ENCODE results near the gene VGF.
"Not testable (repeated sequence)": the region's sequence is repeated elsewhere in the genome, so short reads cannot be mapped to it uniquely, and the experiment has no call there.

Gene VGF

DNA sequence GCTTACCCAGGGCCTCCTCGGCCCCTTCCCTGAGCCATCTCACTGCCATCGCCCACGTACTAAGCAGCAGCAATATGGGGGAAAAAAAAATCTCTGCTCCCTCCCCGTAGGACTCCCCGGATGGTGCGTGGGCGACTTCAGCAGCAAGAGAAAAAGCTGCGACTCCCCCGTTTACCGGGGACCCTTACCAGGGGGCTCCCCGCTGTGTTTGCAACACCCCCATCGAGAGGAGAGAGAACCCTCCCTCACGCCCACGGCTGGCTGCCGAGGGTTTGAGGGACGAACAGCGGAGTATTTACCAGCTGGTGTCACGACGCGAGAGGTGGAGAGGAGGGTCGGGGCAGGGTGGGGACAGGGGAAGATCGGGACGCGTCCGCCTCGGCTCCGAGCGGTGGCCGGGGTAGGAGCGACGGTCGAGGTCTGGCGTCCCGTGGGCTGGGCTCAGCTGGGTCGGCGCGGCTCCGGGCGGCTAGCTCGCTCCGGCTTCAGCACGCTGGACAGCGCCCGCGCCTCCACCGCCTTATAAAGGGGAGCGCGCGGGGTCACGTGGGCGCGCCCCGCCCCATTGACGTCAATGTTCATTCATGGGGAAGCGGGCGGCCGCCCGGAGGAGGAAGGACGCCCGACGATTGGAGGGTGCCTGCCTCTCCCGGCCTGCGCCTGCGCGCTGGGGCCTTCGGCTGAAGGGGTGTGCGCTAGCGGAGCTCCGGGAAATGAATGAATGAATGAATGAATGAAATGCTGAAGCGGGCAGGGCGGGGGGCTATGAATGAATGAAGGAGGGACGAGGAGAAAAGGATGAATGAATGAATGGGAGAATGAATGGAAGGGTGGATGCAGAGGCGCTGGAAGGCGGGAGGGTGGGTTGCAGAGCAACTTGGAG, at the start of gene VGF:
Gene VGF (minus strand): TSS at position 495 of the 883 bp plus-strand sequence. CDS start 726 bp downstream, outside the sequence.
- DNase-seq: peak; percentile 80 to 94

DNA sequence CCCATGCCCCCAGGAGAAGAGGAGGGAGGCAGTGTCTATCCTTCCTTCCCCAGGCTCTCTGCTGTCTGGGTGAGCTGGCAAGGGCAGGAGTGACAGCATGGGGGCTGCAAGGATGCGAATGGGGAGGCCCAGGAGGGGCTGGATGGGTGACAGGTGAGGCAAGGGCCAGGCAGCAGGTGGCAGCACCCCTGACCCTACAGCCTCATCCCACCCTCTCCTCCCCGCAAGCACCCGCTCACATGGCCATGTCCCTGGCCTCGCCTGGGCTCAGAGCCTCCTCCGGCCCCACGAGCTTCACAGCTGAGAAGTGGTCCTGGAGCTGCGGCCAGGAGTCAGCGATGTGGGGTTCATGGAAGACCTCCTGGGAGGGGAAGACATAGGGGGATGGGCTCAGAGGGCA, 46.6 kb upstream of the VGF start:
- DNase-seq: no peak

DNA sequence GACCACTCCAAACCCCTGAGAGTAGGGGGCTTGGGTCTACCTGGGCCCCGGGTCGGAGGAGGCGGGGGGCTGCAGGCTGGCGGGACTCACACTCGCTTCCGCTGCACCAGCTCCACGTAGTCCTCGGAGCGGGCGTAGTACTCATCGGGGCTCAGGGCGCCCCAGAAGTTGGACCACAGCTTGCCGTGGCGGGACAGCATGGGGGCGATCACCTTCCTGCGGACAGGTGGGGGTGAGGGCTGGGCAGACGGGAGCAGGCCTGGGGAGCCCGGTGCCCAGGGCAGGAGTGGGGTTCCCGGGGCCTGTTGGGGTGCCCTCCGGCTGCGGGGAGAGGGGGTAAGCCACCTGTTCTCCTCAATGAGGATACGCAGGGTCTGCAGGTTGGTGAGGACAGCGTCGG, 46.1 kb upstream of the VGF start:
- no peak for DNase-seq

DNA sequence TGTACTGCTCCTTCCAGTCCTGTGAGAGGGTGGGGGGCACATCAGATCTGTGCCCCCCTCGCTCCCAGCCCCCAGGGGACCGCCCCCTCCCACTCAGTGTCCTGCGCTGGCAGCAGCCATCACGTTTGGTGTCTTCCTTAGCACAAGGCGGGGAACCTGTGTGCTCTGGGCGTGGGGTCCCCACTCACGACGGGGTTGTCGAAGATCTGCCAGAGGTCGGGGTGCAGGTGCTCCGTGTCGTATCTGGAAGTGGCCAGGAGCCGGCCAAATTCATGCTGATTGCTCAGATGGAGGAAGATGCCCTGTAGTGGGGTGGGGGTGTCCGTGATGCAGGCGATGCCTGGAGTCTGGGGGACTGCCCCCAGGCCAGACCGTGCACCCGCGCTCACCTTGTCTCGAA, 44.8 kb upstream of the VGF start:
- DNase-seq: no peak

DNA sequence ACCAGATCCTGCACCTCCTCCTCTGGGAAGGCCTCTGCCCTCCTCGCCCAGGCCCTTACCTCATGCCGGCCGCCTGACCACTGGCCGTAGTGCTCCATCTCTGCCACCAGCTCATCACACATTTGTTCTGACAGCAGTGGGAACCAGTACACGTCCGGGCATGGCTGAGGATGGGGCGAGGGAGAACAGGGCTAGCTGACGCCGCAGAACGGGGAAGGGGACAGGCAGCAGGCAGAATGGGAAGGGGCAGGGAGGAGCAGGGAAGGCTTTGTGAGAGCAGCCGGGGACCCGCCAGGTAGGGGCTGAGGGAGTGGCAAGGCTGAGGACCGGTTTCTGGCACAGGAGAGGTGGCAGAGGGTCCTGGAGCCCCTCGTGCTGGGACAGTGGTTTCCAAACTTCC, 43.4 kb upstream of the VGF start:
- DNase-seq: no peak

DNA sequence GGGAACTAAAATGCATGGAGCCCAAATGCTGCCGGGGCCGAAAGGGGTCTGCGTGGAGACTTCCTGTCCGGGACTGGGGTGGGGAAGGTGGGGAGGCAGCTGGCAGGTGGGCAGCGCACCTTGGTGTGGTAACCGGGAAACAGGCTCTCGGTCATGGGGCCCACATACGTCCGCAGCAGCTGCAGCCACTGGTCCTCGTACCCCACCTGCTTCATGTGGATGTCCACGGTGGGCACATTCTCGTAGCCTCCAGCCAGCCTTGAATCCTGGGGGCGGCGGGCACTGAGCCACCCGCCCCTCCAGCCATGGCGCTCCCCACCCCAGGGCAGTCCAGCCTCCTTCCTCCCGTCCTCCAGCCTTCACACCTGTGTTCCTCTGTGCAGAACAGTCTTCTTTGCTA, 42.1 kb upstream of the VGF start:
- no peak for DNase-seq

DNA sequence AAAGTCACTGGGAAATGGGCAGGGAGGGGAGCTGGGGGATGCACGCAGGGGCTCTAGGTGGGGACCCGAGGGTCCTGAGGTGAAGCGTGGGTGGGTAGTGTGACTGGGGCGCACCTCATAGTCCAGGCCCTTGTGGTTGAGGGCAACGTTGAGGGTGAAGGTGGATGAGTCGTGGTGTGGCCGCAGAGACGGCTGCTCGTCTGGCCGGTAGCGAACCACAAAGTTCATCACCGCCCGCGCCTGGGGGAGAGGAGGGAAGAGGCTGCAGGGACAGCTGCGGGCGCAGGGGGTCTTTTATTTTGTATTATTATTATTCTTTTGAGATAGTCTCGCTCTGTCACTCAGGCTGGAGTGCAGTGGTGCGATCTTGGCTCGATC, 41.3 kb upstream of the VGF start:
- DNase-seq: no peak

DNA sequence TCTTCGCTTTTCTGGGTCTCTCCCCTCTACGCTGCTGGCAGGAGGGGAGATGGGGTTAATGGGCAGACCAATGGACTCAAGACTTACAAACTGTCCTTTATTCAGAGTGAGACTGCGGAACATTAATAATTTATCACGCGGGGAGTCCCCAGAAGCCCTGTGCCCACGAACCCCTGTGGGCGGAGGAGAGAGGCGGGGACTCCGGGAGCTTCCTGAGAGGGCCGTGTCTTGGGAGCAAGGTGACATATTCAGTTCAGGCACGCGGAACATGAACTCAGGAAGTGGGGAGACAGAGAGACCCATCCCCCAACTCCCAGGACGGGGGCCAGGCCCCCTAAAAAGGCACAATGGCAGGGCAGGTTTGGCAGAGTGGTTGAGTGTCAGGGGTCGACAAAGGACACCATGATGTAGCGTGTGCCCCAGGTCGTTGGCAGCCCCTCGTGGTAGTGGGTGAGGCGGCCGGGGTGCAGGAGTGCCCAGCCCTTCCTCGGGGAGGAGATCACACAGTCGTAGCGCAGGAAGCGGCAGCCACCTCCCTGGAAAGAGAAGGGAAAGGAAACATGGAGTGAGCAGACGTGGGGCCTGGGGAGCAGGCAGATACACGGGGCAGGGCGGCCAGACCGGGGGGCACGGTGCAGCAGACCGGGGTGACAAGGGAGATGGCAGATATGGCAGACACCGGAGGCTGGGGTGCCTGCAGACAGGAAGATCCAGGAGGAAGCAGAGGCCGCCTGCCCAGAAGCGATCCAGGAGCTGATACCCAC, 40.7 kb upstream of the VGF start:
- no peak for DNase-seq

DNA sequence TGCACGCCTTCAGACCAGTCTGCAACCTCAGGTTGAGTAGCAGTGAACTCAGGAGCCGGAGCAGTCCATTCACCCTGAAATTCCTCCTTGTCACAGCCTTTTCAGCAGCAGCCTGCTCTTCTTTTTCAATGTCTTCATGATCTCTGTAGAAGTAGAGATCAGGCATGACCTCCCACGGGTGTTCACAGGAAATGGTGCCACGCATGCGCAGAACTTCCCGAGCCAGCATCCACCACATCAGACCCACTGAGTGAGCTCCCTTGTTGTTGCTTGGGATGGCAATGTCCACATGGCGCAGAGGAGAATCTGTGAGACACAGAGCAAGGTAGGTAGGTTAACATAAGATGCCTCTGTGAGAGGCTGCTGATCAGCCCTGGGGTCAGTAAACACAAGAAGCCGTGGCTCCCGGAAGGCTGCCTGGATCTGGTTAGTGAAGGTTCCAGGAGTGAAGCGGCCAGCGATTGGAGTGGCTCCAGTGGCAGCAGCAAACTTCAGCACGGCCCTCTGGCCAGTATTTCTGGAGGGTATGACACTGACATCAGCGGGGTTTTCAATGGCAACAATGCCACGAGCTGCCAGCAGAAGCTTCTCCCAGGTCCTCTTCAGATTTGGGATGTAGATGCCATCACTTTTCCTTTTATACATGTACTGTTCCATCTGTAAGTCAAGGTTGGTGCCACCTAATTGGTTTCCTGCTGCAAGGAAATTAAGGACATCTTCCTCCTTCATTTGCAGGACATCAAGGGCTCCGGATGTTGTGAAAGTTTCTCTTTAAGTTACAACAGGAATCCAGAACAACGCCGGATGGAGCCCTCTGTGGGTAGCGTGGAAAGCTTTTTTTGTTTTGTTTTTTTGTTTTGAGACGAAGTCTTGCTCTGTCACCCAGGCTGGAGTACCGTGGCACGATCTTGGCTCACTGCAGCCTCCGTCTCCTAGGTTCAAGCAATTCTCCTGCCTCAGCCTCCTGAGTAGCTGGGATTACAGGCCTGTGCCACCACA, 38.7 kb upstream of the VGF start:
- not testable (repeated sequence) for DNase-seq

DNA sequence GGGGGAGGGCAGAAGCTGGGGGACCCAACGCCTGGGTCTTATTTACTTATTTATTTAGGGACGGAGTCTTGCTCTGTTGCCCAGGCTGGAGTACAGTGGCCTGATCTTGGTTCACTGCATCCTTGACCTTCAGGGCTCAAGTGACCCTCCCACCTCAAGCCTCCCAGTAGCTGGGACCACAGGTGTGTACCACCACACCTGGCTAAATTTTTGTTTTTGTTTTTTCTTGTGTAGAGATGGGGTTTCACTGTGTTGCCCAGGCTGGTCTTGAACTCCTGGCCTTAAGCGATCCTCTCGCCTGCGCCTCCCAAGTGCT, 37.2 kb upstream of the VGF start:
- DNase-seq: no peak

DNA sequence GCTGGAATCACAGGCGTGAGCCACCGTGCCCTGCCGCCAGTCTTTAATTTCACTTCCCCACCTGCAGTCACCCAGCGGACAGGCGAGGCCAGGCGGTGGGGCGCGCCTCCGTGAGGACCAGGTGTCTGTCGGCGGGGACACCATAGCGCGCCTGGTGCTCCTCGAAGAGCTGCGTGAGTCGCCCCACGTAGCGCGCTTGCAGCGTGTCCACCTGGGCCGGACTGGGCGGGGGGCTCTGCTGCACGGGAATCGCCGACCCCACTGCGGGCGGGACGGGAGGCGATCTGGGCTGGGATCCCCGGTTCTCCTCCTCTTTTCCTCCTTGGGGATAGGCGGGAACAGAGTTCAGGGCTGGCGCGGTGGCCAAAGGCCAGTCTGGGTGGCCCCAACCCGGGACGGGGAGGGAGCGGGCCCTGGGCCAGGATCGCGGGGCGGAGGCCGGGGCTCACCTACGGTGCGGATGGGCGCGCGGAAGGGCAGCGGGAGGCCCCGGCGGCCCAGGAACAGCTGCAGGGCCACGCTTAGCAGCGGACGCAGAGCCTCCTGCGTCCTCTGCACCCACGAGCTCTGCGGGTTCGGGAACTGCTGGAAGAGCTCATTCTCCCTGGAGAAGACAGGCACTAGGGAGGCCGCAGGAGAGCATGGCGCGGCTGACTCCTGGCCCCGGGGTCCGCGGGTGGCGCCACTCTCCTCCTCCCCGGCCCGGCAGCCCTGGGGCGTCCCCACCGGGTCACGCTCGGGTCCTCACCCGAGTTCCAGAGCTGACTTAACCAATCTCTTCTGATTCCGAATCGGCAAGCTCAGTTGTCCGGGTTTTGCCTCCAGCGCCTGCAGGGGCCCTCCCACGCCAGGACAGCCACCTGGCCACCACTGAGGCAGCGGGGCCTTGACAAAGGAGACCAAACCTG, 36.6 kb upstream of the VGF start:
- DNase-seq: peak in 1 of 2 experiments; percentile 14

DNA sequence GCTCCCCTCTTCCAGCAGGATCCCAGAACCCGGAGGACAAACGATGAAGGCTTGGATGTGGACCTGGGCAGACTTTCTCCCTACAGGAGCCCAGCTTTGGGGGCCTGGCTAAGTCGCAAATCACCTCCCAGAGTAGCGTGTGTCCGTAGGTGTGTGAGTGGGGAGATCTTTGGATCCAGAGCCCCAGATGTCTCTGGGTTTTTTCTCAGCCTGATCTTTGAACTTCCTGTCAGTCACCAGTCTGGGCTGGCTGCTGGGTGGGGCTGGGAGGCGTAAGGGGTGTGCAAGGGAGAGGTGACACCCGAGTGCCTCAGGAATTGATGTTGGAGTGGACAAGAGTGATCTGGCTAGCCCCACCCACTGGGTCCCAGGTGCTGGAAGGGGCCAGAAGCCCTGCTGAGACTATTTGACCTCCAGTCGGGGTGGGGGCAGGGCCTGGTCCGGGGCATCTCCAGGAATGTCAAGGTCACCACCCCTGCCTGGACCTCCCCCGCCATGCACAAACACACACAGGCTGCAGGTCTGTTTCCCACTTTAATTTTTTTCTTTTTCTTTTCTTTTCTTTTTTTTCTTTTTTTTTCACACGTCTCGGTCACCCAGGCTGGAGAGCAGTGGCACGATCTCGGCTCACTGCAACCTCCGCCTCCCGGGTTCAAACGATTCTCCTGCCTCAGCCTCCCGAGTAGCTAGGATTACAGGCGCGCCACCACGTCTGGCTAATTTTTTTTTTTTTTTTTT, 35.7 kb upstream of the VGF start, which contains the start of gene MOGAT3:
Gene MOGAT3 (minus strand): TSS at position 175 of the 738 bp plus-strand sequence. CDS start 182 bp downstream, outside the sequence.
- no peak for DNase-seq

DNA sequence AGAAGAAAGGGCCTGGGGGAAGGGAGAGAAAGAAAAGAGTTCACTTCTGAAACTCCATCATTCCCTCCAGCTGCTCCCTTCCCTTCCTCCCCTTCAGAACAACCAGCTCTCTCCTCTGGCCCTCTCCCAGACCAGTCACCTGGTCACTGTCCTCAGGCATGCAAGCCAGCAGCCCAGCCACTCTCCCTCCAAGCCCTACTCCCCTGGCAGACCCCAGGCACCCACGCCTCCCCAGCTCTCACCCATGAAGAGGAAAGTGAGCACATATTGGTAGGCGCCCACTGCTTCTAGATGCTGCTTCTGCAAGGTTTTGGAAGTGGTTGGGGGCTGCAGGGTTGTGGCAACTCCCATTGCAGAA, 35.1 kb upstream of the VGF start:
- DNase-seq: no peak

DNA sequence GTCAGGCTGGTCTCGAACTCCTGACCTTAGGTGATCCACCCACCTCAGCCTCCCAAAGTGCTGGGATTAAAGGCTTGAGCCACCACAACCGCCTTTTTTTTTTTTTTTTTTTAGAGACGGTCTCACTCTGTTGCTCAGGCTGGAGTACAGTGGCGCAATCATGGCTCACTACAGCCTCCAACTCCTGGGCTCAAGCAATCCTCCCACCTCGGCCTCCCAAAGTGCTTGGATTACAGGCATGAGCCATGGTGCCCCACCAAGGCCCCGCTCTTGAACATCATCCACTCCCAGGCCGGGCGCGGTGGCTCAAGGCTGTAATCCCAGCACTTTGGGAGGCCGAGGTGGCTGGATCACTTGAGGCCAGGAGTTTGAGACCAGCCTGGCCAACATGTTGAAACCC, 34.2 kb upstream of the VGF start:
- not testable (repeated sequence) for DNase-seq

DNA sequence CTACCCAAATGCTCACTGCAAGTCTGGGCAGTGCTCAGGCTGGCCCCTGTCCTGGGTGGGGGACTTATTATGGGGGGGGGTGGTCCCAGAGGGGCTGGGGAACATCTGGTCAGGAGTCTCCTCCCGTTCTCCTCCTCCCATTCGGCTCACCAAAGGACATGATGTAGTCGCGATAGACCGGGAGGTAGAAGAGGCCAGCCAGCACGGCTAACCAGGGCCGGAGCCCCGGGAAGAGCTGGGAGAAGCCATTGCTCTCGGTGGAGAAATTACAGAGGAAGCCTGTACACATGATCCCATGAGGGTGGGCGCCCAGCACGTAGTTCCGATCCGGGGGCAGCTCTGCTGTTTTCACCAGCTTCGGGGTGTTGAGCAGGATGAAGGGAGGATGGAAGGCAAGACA, 33.1 kb upstream of the VGF start:
- no peak for DNase-seq

DNA sequence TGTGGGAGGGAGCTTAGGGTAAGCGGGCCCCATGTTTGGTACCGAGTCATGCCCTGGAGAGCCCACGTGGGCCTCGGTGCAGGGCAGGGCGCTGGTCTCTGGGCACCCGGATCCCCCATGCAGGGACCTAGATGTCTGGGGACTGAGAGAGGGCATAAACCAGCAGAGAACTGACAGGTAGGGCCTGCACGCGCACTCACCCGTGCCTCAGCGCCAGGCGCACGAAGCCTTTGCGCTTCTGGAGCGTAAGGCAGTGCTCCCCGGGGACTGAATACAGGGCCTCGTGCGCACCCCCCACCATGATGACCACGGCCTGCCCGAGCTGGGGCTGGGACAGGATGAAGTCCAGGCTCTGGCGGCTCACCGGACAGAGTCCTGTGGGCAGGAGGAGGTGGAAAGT, 32.6 kb upstream of the VGF start:
- DNase-seq: no peak

DNA sequence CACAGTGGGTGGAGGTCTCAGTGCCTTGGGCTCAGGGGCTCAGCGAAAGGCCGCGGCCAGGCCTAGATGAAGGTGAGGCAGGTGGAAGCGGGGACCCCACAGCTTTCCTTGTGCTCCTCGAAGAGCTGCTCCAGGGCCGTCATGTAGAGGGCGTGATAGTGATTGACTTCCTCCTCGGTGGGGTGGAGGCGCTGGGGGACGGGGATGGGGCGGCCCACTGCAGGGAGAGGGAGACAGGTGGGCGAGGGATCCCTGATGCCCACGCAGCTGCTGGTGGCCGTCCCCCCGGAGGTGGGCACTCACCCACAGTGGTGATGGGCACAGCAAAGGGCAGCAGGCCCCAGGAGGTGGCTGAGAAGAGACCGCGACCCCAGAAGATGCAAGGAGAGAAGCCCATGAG, 30.5 kb upstream of the VGF start:
- DNase-seq: no peak

DNA sequence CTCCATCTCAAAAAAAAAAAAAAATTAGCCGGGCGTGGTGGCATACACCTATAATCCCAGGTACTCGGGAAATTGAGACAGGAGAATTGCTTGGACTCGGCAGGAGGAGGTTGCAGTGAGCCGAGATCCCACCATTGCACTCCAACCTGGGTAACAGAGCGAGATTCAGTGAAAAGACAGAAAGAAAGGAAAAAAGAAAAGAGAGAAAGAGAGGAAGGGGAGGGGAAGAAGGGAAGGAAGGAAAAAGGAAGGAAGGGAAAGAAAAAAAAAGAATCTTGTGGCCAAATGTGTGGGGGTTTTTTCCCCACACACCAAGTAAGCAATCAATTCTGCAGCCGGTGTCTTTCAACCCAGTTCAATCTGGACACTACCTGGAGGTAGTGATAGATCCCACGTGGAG, 23.7 kb upstream of the VGF start:
- no peak for DNase-seq

DNA sequence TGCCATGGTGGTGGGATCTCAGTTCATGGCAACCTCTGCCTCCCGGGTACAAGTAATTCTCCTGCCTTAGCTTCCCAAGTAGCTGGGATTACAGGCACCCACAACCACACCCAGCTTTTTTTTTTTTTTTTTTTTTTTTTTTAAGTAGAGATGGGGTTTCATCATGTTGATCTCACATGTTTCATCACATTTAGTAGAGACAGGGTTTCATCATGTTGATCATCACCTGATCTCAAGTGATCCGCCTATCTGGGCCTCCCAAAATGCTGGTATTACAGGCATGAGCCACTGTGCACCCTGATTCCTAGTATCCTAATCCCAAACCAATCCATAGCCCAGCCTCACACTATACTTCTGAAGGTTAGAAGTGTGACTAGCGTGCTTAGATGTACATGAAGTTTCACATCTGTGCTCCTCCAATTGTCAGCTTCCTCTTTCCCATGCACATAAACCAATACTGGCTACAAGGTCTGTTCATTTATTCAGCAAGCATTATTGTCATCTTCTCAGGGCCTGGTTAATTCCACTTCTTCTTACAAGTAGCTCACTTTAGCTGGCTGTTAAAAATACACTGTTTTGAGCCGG, 21.6 kb upstream of the VGF start:
- no peak for DNase-seq

DNA sequence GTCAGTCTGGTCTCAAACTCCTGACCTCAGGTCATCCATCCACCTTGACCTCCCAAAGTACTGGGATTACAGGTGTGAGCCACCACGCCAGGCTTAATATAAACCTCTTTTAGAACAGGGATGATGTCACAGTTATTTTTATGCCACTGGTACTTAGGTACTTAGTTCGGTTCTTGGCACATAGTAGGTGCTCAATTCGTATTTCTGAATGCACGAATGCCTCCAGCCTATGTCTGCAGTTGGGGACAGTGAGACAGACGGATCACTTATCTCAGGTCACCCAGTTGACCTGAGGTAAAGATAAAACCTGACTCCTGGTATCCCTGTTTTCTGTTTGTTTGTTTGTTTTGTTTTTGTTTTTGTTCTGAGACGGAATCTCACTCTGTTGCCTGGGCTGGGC, 20.8 kb upstream of the VGF start:
- DNase-seq: no peak

DNA sequence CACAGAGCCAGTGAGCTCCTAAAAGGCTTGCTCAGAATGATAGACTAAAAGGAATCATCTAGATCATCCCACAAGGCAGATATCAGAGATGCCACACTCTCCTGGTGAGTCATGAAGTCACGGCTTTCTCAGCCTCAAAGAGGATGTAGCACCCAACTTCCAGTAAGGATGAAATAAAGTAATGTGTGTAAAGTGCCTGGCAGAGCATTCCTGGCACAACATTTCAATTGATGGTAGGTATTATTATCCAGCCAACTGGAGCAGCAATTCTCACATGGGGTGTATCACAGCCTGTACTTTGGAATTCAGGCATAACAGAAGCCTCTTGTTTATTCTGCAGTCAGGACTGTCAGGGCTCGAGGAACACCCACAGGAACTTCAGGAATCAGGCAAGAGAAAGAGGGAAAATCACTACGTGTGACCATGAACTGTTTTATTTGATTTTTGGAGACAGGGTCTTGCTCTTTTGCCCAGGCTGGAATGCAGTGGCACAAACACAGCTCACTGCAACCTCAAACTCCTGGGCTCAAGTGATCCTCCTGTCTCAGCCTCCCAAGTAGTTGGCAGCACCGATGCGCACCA, 20.0 kb upstream of the VGF start:
- no peak for DNase-seq
